GM13976 (cell line): Measurements from ENCODE around the gene CDK2.

Source experiments
- DNase-seq: peaks from one replicate; pipeline ENCODE4 v3.0.0; 2012; ENCODE audit warnings: low spot score
- CTCF ChIP-seq: IDR thresholded peaks from 2 replicates; pipeline ENCODE4 v1.5.1; 2012; ENCODE audit warnings: borderline replicate concordance, mild to moderate bottlenecking; ENCODE audit not compliant: insufficient read depth; ENCODE audit errors: extremely low read depth, missing control alignments, control extremely low read depth
- in situ Hi-C: fragments of 300-500 bp; cut with MboI; formaldehyde crosslinking; loops from one replicate; pipeline ENCODE4 v1.12.0; 2022; ENCODE audit warnings: low sequenced_read_pairs, mixed read lengths, inconsistent platforms; ENCODE audit not compliant: unreplicated experiment

CDK2 gene

GRCh38 chr12:55933169-55933798, 33.3 kb upstream of the CDK2 start:
- DNase-seq, result no peak
- in situ Hi-C loops, result no loop called here
- TF ChIP-seq CTCF, result no peak

- no peak for TF ChIP-seq CTCF
- DNase-seq, result no peak
- in situ Hi-C loops, result no loop called here
These were observed 32.6 kb upstream of the CDK2 start for GRCh38 chr12:55933799-55934742.

- TF ChIP-seq CTCF, result no peak
- no peak for DNase-seq
- in situ Hi-C loops, result no loop called here
These were observed 31.9 kb upstream of the CDK2 start for GRCh38 chr12:55934773-55935172.

GRCh38 chr12:55935738-55936151, 30.9 kb upstream of the CDK2 start:
- DNase-seq, result no peak
- in situ Hi-C loops, result no loop called here
- no peak for TF ChIP-seq CTCF

GRCh38 chr12:55937981-55938380, 28.6 kb upstream of the CDK2 start:
- no peak for DNase-seq
- in situ Hi-C loops, result no loop called here
- TF ChIP-seq CTCF, result no peak

GRCh38 chr12:55938826-55939501, 27.7 kb upstream of the CDK2 start:
- in situ Hi-C loops, result no loop called here
- TF ChIP-seq CTCF, result no peak
- no peak for DNase-seq
